ENCODE measurements around the gene NFATC1.

DNA sequence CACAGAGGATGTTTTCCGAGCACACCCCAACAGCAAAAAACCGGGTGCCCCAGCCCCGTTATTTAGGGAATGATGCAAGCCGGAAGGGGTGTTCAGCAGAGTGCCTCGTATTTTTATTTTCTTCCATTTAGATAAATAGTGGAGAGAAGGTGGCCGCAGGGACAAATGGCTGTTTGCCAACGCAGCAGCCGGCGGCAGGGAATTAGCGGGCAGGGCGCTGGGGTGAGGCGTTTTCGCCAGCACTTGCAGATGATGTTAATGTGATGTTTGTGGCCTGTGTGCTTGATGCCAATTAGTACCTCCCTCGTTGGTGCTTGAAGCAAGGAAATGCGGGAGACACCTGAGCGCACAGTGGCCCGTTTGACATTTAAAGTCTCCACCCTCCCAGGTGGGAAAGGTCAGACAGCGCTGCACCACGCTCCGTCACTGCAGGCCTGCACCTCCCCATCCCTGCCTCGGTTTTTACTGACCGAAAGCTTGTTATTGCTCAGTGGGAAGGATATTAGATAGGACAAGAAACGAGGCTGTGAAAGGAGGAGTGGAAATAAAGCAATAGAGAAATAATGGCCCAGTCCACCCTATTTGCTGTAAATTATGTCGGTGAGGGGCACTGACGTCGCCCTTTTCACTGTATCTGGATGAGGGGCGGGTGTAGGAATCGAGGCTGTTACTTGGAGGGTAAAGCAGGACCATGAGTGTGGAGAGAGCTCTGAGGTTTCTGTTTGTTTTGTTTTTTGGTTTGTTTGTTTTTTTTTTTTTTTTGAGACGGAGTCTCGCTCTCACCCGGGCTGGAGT, 39.1 kb downstream of the NFATC1 start:
- TF ChIP-seq POLR2A (IDR thresholded peaks at IDR 0.05) (no peak), EP300 (IDR thresholded peaks at IDR 0.05; ENCODE audit: low read depth) (no peak), POLR2AphosphoS5 (IDR thresholded peaks at IDR 0.05) (no peak)
- TF ChIP-seq, protein P1, sequence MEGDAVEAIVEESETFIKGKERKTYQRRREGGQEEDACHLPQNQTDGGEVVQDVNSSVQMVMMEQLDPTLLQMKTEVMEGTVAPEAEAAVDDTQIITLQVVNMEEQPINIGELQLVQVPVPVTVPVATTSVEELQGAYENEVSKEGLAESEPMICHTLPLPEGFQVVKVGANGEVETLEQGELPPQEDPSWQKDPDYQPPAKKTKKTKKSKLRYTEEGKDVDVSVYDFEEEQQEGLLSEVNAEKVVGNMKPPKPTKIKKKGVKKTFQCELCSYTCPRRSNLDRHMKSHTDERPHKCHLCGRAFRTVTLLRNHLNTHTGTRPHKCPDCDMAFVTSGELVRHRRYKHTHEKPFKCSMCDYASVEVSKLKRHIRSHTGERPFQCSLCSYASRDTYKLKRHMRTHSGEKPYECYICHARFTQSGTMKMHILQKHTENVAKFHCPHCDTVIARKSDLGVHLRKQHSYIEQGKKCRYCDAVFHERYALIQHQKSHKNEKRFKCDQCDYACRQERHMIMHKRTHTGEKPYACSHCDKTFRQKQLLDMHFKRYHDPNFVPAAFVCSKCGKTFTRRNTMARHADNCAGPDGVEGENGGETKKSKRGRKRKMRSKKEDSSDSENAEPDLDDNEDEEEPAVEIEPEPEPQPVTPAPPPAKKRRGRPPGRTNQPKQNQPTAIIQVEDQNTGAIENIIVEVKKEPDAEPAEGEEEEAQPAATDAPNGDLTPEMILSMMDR (IDR thresholded peaks at IDR 0.05): no peak

Data from transverse colon (tissue), 4 donors.